Lower lobe of right lung (tissue), 2 donors: ENCODE data around the gene SELENOO. TPM values are rescaled to one million over a fixed set of nuclear protein-coding genes. Genes with fewer than 3 reads are reported as not detected.

Source experiments
- ATAC-seq, 2 donors: fragments of 200-7000 bp; cut with Tn5 transposase; one replicate each; pipeline ENCODE4 v1.9.1; 2020 to 2022; ENCODE audit warnings: mild to moderate bottlenecking in 2 of 2, moderate library complexity in 2 of 2
- DNase-seq: peaks from one replicate; pipeline ENCODE4 v3.0.0-alpha.2; 2020
- H3K27ac ChIP-seq: fragments of 200-600 bp; one replicate; pipeline ENCODE4 v1.8.0; 2022
- H3K27me3 ChIP-seq: fragments of 200-600 bp; one replicate; pipeline ENCODE4 v1.8.0; 2022; ENCODE audit warnings: low read depth
- H3K36me3 ChIP-seq: fragments of 200-600 bp; one replicate; pipeline ENCODE4 v1.8.0; 2022; ENCODE audit warnings: mild to moderate bottlenecking
- H3K4me1 ChIP-seq: fragments of 200-600 bp; one replicate; pipeline ENCODE4 v1.8.0; 2022
- H3K4me3 ChIP-seq: fragments of 200-600 bp; one replicate; pipeline ENCODE4 v1.8.0; 2022; ENCODE audit warnings: mild to moderate bottlenecking
- H3K9me3 ChIP-seq: fragments of 200-600 bp; one replicate; pipeline ENCODE4 v1.8.0; 2022
- intact Hi-C: fragments of 100-400 bp; cut with DNase I; formaldehyde crosslinking; loops from one replicate; pipeline ENCODE4 v1.11.0; 2022
- total RNA-seq: library from RNA; stranded (reverse); fragmentation: NEBNext Ultra II Directional; extraction: Animal tissue kit (Norgen Biotek cat#: 25700); gene quantifications from one replicate; pipeline ENCODE4 v1.2.1, GENCODE V29; 2021
- TF ChIP-seq, protein P1 (sequence below): fragments of 200-600 bp; IDR thresholded peaks from one replicate; pipeline ENCODE4 v1.8.0; 2022; ENCODE audit warnings: antibody characterized with exemption, mild to moderate bottlenecking
- donor health status: DM: no; HTN: yes; CAD: no; lungs with severe emphysema.

Gene SELENOO
- total RNA-seq, 1 donor from 2014 or later, result 18.7 TPM

DNA sequence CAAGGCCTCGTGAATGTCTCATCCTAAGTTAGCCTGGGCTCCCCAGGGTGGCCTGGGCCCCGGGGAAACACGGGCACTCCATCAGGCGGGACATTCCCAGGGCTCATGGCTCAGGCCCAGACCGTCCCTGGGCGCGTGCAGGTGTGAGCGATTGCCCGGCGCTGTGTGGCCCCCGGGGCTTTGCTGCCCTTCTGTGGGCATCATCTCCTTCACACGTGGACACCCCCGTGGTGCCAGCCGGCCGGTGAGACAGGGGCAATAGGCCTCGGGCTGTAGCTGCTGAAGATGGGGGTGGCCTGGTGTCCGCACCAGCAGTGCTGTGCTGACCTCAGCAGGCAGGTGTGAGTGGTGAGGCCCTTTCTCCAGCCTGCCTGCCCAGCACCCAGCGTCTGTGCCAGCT, 4.6 kb upstream of the SELENOO start:
- Histone ChIP-seq H3K4me3 (no peak overlapping the region), H3K36me3 (peaks cover 57% of the 10 kb centered on the region), H3K4me1 (peaks cover 28% of the 10 kb centered on the region), H3K27me3 (no peaks in the 10 kb centered on the region), H3K9me3 (no peaks in the 10 kb centered on the region), H3K27ac (no peak overlapping the region)
- ATAC-seq, result no peak
- TF ChIP-seq, protein P1, sequence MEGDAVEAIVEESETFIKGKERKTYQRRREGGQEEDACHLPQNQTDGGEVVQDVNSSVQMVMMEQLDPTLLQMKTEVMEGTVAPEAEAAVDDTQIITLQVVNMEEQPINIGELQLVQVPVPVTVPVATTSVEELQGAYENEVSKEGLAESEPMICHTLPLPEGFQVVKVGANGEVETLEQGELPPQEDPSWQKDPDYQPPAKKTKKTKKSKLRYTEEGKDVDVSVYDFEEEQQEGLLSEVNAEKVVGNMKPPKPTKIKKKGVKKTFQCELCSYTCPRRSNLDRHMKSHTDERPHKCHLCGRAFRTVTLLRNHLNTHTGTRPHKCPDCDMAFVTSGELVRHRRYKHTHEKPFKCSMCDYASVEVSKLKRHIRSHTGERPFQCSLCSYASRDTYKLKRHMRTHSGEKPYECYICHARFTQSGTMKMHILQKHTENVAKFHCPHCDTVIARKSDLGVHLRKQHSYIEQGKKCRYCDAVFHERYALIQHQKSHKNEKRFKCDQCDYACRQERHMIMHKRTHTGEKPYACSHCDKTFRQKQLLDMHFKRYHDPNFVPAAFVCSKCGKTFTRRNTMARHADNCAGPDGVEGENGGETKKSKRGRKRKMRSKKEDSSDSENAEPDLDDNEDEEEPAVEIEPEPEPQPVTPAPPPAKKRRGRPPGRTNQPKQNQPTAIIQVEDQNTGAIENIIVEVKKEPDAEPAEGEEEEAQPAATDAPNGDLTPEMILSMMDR, result no peak
- no peak for DNase-seq
- intact Hi-C loops, result no loop called here

DNA sequence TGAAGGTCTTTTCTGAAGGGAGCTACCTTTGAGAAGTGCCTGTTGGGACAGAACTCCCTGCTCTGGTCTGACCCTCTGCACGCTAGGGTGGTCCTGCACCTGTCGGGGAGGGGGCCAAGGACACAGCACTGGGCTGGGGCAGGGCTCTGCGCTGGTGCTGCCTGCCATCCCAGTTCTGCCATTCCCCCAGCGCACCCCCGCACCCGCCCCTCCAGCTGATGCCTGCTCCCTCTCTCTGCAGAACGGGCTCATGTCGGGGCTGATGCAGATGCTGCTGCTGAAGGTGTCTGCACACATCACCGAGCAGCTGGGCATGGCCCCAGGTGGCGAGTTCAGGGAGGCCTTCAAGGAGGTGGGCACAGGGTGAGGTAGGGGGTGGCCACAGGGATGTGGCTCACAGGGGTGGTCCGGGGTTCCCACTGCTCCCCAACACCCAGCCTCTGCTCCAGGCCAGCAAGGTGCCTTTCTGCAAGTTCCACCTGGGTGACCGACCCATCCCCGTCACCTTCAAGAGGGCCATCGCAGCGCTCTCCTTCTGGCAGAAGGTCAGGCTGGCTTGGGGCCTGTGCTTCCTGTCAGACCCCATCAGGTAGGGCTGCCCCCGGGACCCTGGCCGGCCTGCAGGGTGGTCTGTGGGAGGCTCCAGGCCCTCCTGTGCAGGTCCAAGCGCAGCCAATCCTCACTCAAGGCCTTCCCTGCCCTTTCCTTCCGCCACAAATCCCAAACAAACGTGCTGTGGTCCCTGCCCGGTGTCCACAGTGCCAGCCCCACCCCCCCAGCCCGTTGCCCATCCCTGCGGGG, 3.6 kb upstream of the SELENOO start:
- DNase-seq (no peak), ATAC-seq (no peak)
- intact Hi-C loops, result no loop called here
- no peaks in the 10 kb centered on the region for H3K27me3 ChIP-seq
- peaks cover 27% of the 10 kb centered on the region for H3K4me1 ChIP-seq
- peaks cover 57% of the 10 kb centered on the region for H3K36me3 ChIP-seq
- no peak overlapping the region for H3K27ac ChIP-seq
- H3K4me3 ChIP-seq, result no peak overlapping the region
- H3K9me3 ChIP-seq, result no peaks in the 10 kb centered on the region
- TF ChIP-seq, protein P1, result no peak

DNA sequence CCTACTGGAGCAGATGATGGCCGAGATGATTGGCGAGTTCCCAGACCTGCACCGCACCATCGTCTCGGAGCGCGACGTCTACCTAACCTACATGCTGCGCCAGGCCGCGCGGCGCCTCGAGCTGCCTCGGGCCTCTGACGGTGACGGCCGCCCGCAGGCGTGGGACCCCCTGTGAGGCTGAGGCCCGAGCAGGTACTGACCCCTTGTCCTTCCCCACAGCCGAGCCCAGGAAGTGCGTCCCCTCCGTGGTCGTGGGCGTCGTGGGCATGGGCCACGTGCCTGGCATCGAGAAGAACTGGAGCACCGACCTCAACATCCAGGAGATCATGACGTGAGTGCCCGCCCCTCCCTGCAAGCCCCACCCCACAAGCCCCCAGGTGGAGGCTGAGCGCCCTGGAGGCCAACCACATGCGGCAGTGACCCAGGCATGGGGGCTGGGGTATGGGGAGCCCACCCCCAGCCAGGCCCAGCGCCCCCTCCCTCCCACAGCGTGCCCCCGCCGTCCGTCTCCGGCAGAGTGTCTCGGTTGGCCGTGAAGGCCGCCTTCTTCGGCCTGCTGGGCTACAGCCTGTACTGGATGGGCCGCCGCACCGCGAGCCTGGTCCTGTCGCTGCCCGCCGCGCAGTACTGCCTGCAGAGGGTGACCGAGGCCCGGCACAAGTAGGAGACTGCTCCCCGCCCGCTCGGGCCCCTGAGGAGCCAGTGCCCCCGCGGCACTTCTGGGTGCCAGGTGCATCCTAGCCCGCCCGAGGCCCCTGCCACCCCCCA, 2.8 kb upstream of the SELENOO start:
- TF ChIP-seq, protein P1, result no peak
- Histone ChIP-seq H3K4me1 (peaks cover 23% of the 10 kb centered on the region), H3K36me3 (peaks cover 57% of the 10 kb centered on the region), H3K27me3 (no peaks in the 10 kb centered on the region), H3K27ac (no peak overlapping the region), H3K4me3 (no peak overlapping the region), H3K9me3 (no peaks in the 10 kb centered on the region)
- no peak for DNase-seq
- no peak for ATAC-seq
- intact Hi-C loops, result no loop called here

DNA sequence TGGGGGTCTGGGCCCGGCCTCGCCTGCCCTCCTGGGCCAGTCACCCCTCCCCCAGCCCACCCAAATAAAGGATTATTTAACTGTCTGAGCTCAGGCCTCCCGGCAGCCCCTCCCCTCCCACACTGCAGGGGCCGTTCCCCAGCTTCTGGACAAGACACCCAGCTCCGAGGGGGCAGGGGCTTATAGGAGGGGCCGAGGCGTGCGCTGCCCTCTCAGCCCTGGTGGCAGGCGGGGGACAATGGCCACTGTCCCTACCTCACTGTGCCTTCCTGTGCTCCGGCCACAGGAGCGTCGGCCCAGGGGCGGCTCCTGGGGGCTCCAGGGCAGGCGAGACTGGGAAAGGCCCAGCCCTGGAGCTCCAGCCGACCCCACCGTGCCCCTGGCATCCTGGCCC, 2.2 kb upstream of the SELENOO start:
- Histone ChIP-seq H3K27ac (no peak overlapping the region), H3K27me3 (no peaks in the 10 kb centered on the region), H3K4me3 (no peak overlapping the region), H3K4me1 (peaks cover 22% of the 10 kb centered on the region), H3K9me3 (no peaks in the 10 kb centered on the region), H3K36me3 (peaks cover 55% of the 10 kb centered on the region)
- intact Hi-C loops, result no loop called here
- ATAC-seq, result no peak
- DNase-seq, result no peak
- TF ChIP-seq, protein P1, result no peak

DNA sequence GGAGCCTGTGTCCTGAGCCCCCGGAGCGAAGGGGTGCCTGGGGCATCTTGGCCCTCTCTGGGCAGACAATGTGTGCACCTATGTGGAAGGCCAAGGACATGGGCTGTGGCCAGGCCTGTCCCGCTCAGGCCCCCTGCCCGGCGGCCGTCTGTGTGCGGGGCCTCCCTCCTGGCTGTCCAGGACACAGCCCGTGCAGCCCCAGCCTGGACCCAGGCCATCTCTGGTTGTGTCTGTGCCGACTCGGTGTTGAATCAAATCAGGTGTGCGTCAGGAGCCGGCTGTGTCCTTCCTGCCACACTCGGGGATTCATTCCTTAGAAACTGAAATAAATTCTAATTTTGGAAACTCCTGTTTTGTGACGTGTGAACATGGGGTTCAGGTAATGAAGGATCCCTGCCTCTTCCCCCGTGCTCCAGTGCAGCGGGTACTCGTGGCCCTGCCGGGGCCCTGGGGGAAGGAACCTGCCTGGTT, 1.5 kb upstream of the SELENOO start:
- Histone ChIP-seq H3K27ac (peak overlapping the region; percentile 81), H3K36me3 (peaks cover 53% of the 10 kb centered on the region), H3K27me3 (no peaks in the 10 kb centered on the region), H3K4me1 (peaks cover 22% of the 10 kb centered on the region), H3K9me3 (no peaks in the 10 kb centered on the region), H3K4me3 (no peak overlapping the region)
- no peak for ATAC-seq
- TF ChIP-seq, protein P1, result no peak
- intact Hi-C loops, result no loop called here
- DNase-seq, result no peak
